ENCODE results near the gene TACC2.

The TACC2 gene

DNA sequence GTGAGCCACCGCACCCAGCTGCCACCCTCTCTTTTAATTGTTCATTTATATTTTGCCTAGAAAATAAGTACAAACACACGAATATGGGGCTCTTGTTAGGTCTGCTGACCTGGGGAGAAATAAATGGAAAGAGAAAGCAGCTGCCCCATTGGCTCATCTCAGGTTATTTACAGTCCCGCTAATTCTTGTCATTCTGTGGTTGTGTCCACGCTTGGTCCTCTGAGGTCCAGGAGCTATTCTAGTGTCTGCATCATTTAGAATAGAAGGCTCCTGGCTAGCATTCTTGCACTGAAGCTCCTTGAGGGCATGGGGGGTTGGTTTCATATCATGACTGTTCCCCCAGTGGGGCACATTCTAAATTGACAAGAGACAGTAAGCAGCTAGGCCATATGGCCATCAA lies 128.5 kb downstream of the TACC2 start:
- DNase-seq (ENCODE audit: insufficient read length, low spot score) (no peak), FAIRE-seq (no peak)
- TF ChIP-seq, protein P1, sequence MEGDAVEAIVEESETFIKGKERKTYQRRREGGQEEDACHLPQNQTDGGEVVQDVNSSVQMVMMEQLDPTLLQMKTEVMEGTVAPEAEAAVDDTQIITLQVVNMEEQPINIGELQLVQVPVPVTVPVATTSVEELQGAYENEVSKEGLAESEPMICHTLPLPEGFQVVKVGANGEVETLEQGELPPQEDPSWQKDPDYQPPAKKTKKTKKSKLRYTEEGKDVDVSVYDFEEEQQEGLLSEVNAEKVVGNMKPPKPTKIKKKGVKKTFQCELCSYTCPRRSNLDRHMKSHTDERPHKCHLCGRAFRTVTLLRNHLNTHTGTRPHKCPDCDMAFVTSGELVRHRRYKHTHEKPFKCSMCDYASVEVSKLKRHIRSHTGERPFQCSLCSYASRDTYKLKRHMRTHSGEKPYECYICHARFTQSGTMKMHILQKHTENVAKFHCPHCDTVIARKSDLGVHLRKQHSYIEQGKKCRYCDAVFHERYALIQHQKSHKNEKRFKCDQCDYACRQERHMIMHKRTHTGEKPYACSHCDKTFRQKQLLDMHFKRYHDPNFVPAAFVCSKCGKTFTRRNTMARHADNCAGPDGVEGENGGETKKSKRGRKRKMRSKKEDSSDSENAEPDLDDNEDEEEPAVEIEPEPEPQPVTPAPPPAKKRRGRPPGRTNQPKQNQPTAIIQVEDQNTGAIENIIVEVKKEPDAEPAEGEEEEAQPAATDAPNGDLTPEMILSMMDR (IDR thresholded peaks at IDR 0.05; ENCODE audit: insufficient read depth, missing control alignments) = no peak

DNA sequence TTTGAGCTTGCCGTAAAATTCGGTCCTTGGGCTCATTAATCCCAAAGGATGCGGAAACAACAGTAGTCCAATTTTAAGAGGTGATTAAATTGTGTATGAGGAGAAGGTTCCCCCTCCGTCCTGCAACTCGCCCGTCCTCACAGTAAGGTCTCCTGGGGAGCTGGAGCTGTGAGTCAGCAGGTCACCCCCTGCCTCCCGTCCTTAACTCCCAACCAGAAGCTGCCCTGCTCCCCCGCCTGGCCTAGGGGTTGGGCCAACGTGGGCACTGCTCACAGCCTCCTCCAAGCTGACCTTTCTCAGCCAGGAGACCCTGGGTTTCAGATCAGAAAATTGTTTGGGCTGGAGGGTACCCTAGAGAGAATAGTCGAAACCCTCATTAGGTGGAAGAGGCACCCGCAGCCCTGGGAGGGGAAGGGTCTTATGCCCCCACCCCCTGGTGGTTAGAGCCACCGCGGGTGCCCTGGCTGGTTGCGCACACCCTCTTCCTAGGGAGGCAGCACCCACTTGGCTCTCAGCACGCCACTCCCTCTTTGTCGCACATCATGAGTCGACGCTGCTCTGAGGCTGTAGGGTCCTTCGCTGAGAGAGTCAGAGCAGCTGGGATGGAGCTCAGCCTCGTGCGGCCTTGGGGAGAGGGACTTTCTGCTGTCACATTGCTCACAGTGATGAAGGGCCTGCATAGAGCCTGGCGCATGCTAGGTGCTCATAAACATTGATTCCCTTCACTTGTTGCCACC lies 131.2 kb downstream of the TACC2 start:
- FAIRE-seq (no peak), DNase-seq (ENCODE audit: insufficient read length, low spot score) (no peak)
- TF ChIP-seq, protein P1 (IDR thresholded peaks at IDR 0.05; ENCODE audit: insufficient read depth, missing control alignments) = no peak

- FAIRE-seq = no peak
- TF ChIP-seq, protein P1 (IDR thresholded peaks at IDR 0.05; ENCODE audit: insufficient read depth, missing control alignments) = no peak
- DNase-seq (ENCODE audit: insufficient read length, low spot score) = no peak
Measured at GRCh38 chr10:122121059-122121458, 132.1 kb downstream of the TACC2 start.

DNA sequence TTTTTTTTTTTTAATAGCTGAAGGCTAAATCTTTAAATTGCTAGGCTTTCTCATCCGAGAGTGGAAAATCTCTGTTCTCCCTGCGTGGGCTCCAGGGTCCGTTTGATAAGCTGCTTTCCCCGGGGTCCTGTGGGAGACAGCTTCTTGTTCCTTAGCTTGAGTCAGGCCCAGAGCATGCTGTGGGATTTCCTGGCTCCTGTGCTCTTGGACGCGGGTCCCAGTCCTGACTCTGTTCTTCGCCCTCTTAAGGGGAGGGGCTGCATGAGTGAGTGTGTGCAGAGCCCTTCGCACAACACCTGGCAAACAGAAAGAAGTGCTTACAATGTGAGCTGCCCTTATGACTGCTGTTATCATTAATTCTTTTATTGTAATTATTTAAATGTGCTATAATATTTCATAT lies 133.5 kb downstream of the TACC2 start:
- DNase-seq (ENCODE audit: insufficient read length, low spot score) (no peak), FAIRE-seq (no peak)
- TF ChIP-seq, protein P1 (IDR thresholded peaks at IDR 0.05; ENCODE audit: insufficient read depth, missing control alignments) = no peak

- no peak for DNase-seq (ENCODE audit: insufficient read length, low spot score)
- TF ChIP-seq, protein P1 (IDR thresholded peaks at IDR 0.05; ENCODE audit: insufficient read depth, missing control alignments) = no peak
Measured at GRCh38 chr10:122123186-122123585, 134.2 kb downstream of the TACC2 start.

DNA sequence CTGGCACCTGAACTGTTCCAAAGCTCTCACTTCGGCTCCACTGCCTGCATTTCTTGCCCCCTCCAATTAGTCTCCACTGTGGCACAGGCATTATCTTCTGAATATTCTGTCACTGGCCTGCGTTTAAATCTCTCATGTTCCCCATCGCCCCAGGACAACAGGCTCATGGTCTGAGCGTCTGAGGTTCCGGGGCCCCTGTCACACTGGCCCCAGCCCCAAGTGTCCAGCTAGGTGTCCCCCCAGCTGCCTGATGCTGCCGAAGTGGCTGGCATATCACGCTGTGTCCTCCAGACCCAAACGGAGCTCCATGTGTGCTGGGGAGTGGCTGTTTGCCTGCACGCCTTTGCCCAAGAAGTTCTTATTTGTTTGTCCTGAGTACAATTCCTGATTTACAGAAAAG lies 135.4 kb downstream of the TACC2 start:
- no peak for DNase-seq (ENCODE audit: insufficient read length, low spot score)
- no peak for FAIRE-seq
- TF ChIP-seq, protein P1 (IDR thresholded peaks at IDR 0.05; ENCODE audit: insufficient read depth, missing control alignments) = no peak

More at GRCh38 chr10:122123186-122123585, 134.2 kb downstream of the TACC2 start:
- FAIRE-seq = no peak

DNA sequence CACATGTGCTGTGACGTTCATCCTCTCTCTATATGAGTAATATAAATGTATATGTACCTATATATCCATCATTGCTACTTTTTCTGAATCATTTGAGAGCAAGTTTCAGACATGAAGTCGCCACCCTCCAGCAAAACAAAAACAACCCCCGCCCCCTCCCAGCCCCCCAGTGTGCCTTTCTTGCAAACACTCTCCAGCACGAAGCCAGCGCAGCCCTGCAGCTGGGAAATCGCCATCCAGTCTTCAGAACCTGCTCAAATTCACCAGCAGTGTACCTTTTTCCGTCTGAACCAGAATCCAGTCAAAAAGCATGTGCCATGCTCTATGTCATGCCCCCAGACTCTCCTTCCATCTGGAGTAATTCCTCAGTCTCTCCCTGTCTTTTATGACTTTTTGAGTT lies 135.8 kb downstream of the TACC2 start:
- TF ChIP-seq, protein P1 (IDR thresholded peaks at IDR 0.05; ENCODE audit: insufficient read depth, missing control alignments) = no peak
- FAIRE-seq (no peak), DNase-seq (ENCODE audit: insufficient read length, low spot score) (no peak)

Measured in D721Med (cell line).